Liver (tissue), 9 donors: ENCODE data around the gene MEF2B. TPM values are rescaled to one million over a fixed set of nuclear protein-coding genes. Genes with fewer than 3 reads are reported as not detected.

Experiments used
- DNase-seq: peaks from one replicate; pipeline ENCODE4 v3.0.0-alpha.2; 2017; ENCODE audit warnings: low spot score
- H3K27ac ChIP-seq, 2 donors: one replicate each; pipeline ENCODE4 v1.7.0; 2013; ENCODE audit warnings: inconsistent platforms in 2 of 2, low read length in 2 of 2, control low read depth in 1 of 2, low read depth in 1 of 2, mild to moderate bottlenecking in 1 of 2
- H3K27me3 ChIP-seq, 4 donors: one replicate each; pipeline versions ENCODE4 v1.6.1 to v1.7.0; 2013; ENCODE audit warnings: low read length in 3 of 4, inconsistent platforms in 1 of 4, mild to moderate bottlenecking in 1 of 4, moderate library complexity in 1 of 4; ENCODE audit not compliant: control insufficient read depth in 4 of 4, insufficient read depth in 4 of 4
- H3K36me3 ChIP-seq, 4 donors: one replicate each; pipeline versions ENCODE4 v1.6.1 to v1.7.0; 2013; ENCODE audit warnings: low read length in 3 of 4, mild to moderate bottlenecking in 3 of 4, low read depth in 1 of 4, moderate library complexity in 1 of 4; ENCODE audit not compliant: control insufficient read depth in 4 of 4, insufficient read depth in 3 of 4
- H3K4me1 ChIP-seq, 4 donors: one replicate each; pipeline versions ENCODE4 v1.6.1 to v1.7.0; 2013; ENCODE audit warnings: low read length in 3 of 4, mild to moderate bottlenecking in 3 of 4, moderate library complexity in 1 of 4; ENCODE audit not compliant: control insufficient read depth in 4 of 4, insufficient read depth in 4 of 4
- H3K4me3 ChIP-seq, 3 donors: one replicate each; pipeline versions ENCODE4 v1.6.1 to v1.7.0; 2013; ENCODE audit warnings: low read length in 3 of 3, control low read depth in 1 of 3, low read depth in 1 of 3, mild to moderate bottlenecking in 1 of 3
- H3K9ac ChIP-seq, 2 donors: one replicate each; pipeline ENCODE4 v1.7.0; 2013; ENCODE audit warnings: low read length in 2 of 2, mild to moderate bottlenecking in 2 of 2, moderate library complexity in 2 of 2, control low read depth in 1 of 2, low read depth in 1 of 2
- H3K9me3 ChIP-seq, 4 donors: one replicate each; pipeline versions ENCODE4 v1.6.1 to v1.7.0; 2013; ENCODE audit warnings: low read length in 3 of 4; ENCODE audit not compliant: control insufficient read depth in 4 of 4
- ATF3 ChIP-seq: IDR thresholded peaks from 2 replicates; pipeline ENCODE4 v1.6.1; 2016; ENCODE audit warnings: antibody characterized with exemption
- CTCF ChIP-seq: fragments of 150-350 bp; IDR thresholded peaks from 2 replicates; pipeline ENCODE4 v1.5.1; 2017; ENCODE audit warnings: improper control_type of control experiment, low read depth, low read length; ENCODE audit not compliant: missing input control
- EGR1 ChIP-seq, 2 donors: IDR thresholded peaks; 2 replicates each; pipeline ENCODE4 v1.6.1; 2016 to 2018; ENCODE audit warnings: antibody characterized with exemption in 2 of 2, low read depth in 2 of 2
- FOXA1 ChIP-seq: IDR thresholded peaks from 2 replicates; pipeline ENCODE4 v1.6.1; 2016; ENCODE audit warnings: antibody characterized with exemption
- FOXA2 ChIP-seq: IDR thresholded peaks from 2 replicates; pipeline ENCODE4 v1.6.1; 2016; ENCODE audit warnings: antibody characterized with exemption
- GABPA ChIP-seq, 2 donors: IDR thresholded peaks in 1 of 2; conservative IDR thresholded peaks in 1 of 2; 2 replicates each; pipeline ENCODE4 v1.6.1; 2016; ENCODE audit warnings: antibody characterized with exemption in 2 of 2, mild to moderate bottlenecking in 1 of 2, moderate library complexity in 1 of 2
- HNF4A ChIP-seq, 2 donors: conservative IDR thresholded peaks; 2 replicates each; pipeline ENCODE4 v1.6.1; 2016; ENCODE audit warnings: antibody characterized with exemption in 2 of 2, mild to moderate bottlenecking in 2 of 2
- HNF4G ChIP-seq: IDR thresholded peaks from 2 replicates; pipeline ENCODE4 v1.6.1; 2016; ENCODE audit warnings: antibody characterized with exemption
- JUND ChIP-seq, 2 donors: IDR thresholded peaks; 2 replicates each; pipeline ENCODE4 v1.6.1; 2016; ENCODE audit warnings: antibody characterized with exemption in 2 of 2
- MAX ChIP-seq: IDR thresholded peaks from 2 replicates; pipeline ENCODE4 v1.6.1; 2016; ENCODE audit warnings: antibody characterized with exemption
- NR2F2 ChIP-seq: IDR thresholded peaks from 2 replicates; pipeline ENCODE4 v1.6.1; 2016; ENCODE audit warnings: antibody characterized with exemption
- RAD21 ChIP-seq, 2 donors: IDR thresholded peaks; 2 replicates each; pipeline ENCODE4 v1.6.1; 2016; ENCODE audit warnings: antibody characterized with exemption in 2 of 2, mild to moderate bottlenecking in 2 of 2
- REST ChIP-seq: IDR thresholded peaks from 2 replicates; pipeline ENCODE4 v1.6.1; 2016; ENCODE audit warnings: antibody characterized with exemption, mild to moderate bottlenecking
- RXRA ChIP-seq, 2 donors: IDR thresholded peaks; 2 replicates each; pipeline ENCODE4 v1.6.1; 2017 to 2018; ENCODE audit warnings: antibody characterized with exemption in 2 of 2, mild to moderate bottlenecking in 1 of 2
- SP1 ChIP-seq: IDR thresholded peaks from 2 replicates; pipeline ENCODE4 v1.6.1; 2018; ENCODE audit warnings: antibody characterized with exemption, mild to moderate bottlenecking
- TAF1 ChIP-seq: conservative IDR thresholded peaks from 2 replicates; pipeline ENCODE4 v1.6.1; 2016; ENCODE audit warnings: antibody characterized with exemption, mild to moderate bottlenecking
- YY1 ChIP-seq: IDR thresholded peaks from 2 replicates; pipeline ENCODE4 v1.6.1; 2016; ENCODE audit warnings: antibody characterized with exemption, mild to moderate bottlenecking
- ZBTB33 ChIP-seq: IDR thresholded peaks from 2 replicates; pipeline ENCODE4 v1.6.1; 2016; ENCODE audit warnings: antibody characterized with exemption
- WGBS: extraction: QIAGEN DNeasy Blood & Tissue Kit; methylation state at CpG from one replicate; pipeline ENCODE4 v1.1.7; 2013; 5-methylcytosine and 5-hydroxymethylcytosine counted together
- polyA plus RNA-seq, 2 donors: library from polyadenylated mRNA; stranded (reverse) in 1 of 2; unstranded in 1 of 2; fragments of 200-250 nt in 1 of 2; fragments of >200 nt in 1 of 2; fragmentation: Nextera tagmentation in 1 of 2; extraction: Ambion mirVana in 1 of 2; gene quantifications; one replicate each; pipeline versions ENCODE4 v1.2.1 to v1.2.3, GENCODE V29; 2013 to 2015
- total RNA-seq, 2 donors: library from RNA; depleted of rRNA; stranded (reverse); fragments of >200 nt; gene quantifications; one replicate each; pipeline ENCODE4 v1.2.3, GENCODE V29; 2014
- donor health status: healthy.
- donor health status: healthy.
- donor health status: healthy.
- donor health status: healthy.
- donor health status: healthy.

The MEF2B gene
- total and polyA plus RNA-seq, 4 donors, result 0.08 to 0.39 (median 0.30) TPM; not detected in 1

GRCh38 chr19:19193926-19194325, 23.9 kb upstream of the MEF2B start:
- no peak for TF ChIP-seq MAX
- no peak for TF ChIP-seq ATF3
- WGBS, result 81% methylated on average over 5 of the region's 5 CpGs
- H3K4me3 ChIP-seq, result no peak overlapping the region
- H3K9ac ChIP-seq, result no peak overlapping the region
- peaks cover 6 to 38% (median 25%) of the 10 kb centered on the region in 4 donors for H3K4me1 ChIP-seq
- DNase-seq, result no peak
- H3K27ac ChIP-seq, result no peak overlapping the region
- no peaks in the 10 kb centered on the region for H3K9me3 ChIP-seq
- no peaks in the 10 kb centered on the region for H3K27me3 ChIP-seq
- peaks cover 3 to 16% (median 7%) of the 10 kb centered on the region in 4 donors for H3K36me3 ChIP-seq

- DNase-seq, result no peak
- 2% methylated on average over 22 of the region's 22 CpGs for WGBS
- H3K4me3 ChIP-seq, result peak overlapping the region; percentile 59 to 89 (median 70)
- no peaks in the 10 kb centered on the region for H3K27me3 ChIP-seq
- TF ChIP-seq NR2F2, result no peak
- H3K36me3 ChIP-seq, result peaks cover 0 to 7% (median 2%) of the 10 kb centered on the region in 4 donors
- H3K27ac ChIP-seq, result peak overlapping the region; percentile 43 to 99
- H3K9ac ChIP-seq, result peak overlapping the region in 1 of 2 donors; percentile 49
- peaks cover 6 to 38% (median 25%) of the 10 kb centered on the region in 4 donors for H3K4me1 ChIP-seq
- H3K9me3 ChIP-seq, result no peaks in the 10 kb centered on the region
Observed at GRCh38 chr19:19192910-19193423, 22.9 kb upstream of the MEF2B start.

GRCh38 chr19:19192078-19192882, 22.2 kb upstream of the MEF2B start, which contains the start of the genes BORCS8 and RFXANK:
Gene BORCS8, minus strand, starts transcription at chr19:19192152. Its CDS starts 35 bp downstream, at chr19:19192117.
Gene RFXANK, plus strand, starts transcription at chr19:19192258. Its CDS starts 1,689 bp downstream, at chr19:19193947.
- WGBS, result under 1% methylated on average over 53 of the region's 53 CpGs
- peak within 1 kb of the TSS; percentile 99 to 100 for H3K27ac ChIP-seq
- peak; percentile 98 for DNase-seq
- peak; percentile 79 for TF ChIP-seq YY1
- TF ChIP-seq CTCF, result no peak
- peak; percentile 37 to 53 for TF ChIP-seq HNF4A (conservative IDR thresholded peaks at IDR 0.05)
- TF ChIP-seq RXRA (IDR thresholded peaks at IDR 0.05), result peak in 1 of 2 donors; percentile 72
- TF ChIP-seq REST, result peak; percentile 57
- TF ChIP-seq NR2F2, result peak; percentile 51
- TF ChIP-seq FOXA2, result no peak
- TF ChIP-seq JUND (IDR thresholded peaks at IDR 0.05), result no peak
- peak in 1 of 2 donors; percentile 34 for TF ChIP-seq RAD21 (IDR thresholded peaks at IDR 0.05)
- TF ChIP-seq ZBTB33, result peak; percentile 56
- TF ChIP-seq HNF4G, result no peak
- peak; percentile 96 to 97 for TF ChIP-seq GABPA (IDR thresholded peaks at IDR 0.05 in 1 of 2, conservative IDR thresholded peaks at IDR 0.05 in 1 of 2)
- peak; percentile 82 for TF ChIP-seq SP1
- TF ChIP-seq MAX, result peak; percentile 93
- no peak for TF ChIP-seq FOXA1
- no peak for TF ChIP-seq ATF3
- TF ChIP-seq EGR1 (IDR thresholded peaks at IDR 0.05; ENCODE audit: low read depth in 2 of 2), result no peak
- no peak for TF ChIP-seq TAF1
- H3K36me3 ChIP-seq, result peaks cover 0 to 4% (median 1%) of the 10 kb centered on the region in 4 donors
- H3K27me3 ChIP-seq, result no peaks in the 10 kb centered on the region
- peak within 1 kb of the TSS; percentile 98 to 99 for H3K9ac ChIP-seq
- H3K4me3 ChIP-seq, result peak within 1 kb of the TSS; percentile 70 to 100 (median 93)
- H3K9me3 ChIP-seq, result no peaks in the 10 kb centered on the region
- H3K4me1 ChIP-seq, result peaks cover 6 to 38% (median 25%) of the 10 kb centered on the region in 4 donors
